ENCODE results near the gene VTI1A. TPM values are rescaled to one million over a fixed set of nuclear protein-coding genes. Genes with fewer than 3 reads are reported as not detected.

The VTI1A gene
- total RNA-seq, 6 donors from 2014 or later, result 29.5 to 247 (median 43.0) TPM

DNA sequence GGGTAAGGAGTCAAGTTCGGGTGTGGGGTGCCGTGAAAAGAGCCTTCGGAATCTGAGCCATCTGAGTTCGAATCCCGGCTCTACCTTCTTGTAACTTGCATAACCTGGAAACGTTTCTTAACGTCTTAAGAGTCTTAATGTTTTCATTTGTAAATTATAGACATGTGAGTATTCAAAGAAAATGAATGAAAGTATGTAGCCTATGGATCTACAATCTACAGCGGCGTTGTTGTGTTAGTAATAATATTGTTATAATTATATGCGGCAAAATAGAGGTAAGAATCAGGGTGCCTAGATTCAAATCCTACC, 559 bp downstream of the VTI1A start:
- H3K4me1 ChIP-seq, result peaks cover 19 to 29% (median 24%) of the 10 kb centered on the region in 4 donors
- DNase-seq (no peak), ATAC-seq (ENCODE audit: low FRiP score in 2 of 2) (no peak)
- H3K27ac ChIP-seq, result peak overlapping the region; percentile 91 to 96 (median 94)
- peaks cover 0 to 26% (median 2%) of the 10 kb centered on the region in 4 donors for H3K36me3 ChIP-seq
- H3K4me3 ChIP-seq, result peak overlapping the region; percentile 50 to 92 (median 75)
- TF ChIP-seq, protein P1, sequence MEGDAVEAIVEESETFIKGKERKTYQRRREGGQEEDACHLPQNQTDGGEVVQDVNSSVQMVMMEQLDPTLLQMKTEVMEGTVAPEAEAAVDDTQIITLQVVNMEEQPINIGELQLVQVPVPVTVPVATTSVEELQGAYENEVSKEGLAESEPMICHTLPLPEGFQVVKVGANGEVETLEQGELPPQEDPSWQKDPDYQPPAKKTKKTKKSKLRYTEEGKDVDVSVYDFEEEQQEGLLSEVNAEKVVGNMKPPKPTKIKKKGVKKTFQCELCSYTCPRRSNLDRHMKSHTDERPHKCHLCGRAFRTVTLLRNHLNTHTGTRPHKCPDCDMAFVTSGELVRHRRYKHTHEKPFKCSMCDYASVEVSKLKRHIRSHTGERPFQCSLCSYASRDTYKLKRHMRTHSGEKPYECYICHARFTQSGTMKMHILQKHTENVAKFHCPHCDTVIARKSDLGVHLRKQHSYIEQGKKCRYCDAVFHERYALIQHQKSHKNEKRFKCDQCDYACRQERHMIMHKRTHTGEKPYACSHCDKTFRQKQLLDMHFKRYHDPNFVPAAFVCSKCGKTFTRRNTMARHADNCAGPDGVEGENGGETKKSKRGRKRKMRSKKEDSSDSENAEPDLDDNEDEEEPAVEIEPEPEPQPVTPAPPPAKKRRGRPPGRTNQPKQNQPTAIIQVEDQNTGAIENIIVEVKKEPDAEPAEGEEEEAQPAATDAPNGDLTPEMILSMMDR (IDR thresholded peaks at IDR 0.05), result no peak
- TF ChIP-seq EP300 (IDR thresholded peaks at IDR 0.05), result no peak
- no peak for TF ChIP-seq POLR2AphosphoS5 (IDR thresholded peaks at IDR 0.05)
- TF ChIP-seq POLR2A (IDR thresholded peaks at IDR 0.05), result no peak
- 3 to 7% methylated on average over 10 of the region's 10 CpGs for WGBS, 2 donors
- H3K9me3 ChIP-seq, result no peaks in the 10 kb centered on the region
- no peaks in the 10 kb centered on the region for H3K27me3 ChIP-seq

DNA sequence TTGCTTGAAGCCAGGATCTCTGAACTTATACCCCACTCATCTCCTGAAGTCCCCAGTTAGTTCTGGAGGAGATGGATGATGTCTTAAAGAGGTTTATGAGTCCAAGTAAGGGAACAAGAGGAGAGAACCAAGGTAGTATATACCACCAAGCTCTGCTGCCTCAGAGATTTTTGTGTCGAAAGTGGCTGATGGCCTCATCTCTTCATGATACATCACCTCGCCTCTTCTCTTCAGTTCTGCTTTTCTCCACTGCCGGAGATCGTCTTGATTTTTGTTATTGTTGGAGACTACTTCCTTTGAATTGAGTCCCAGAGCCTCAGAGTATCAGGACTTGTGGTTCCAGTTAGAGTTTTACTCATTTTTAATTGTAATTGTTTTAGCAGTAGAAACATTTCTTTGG, 1.9 kb downstream of the VTI1A start:
- WGBS, 2 donors, result 74% methylated on average over 4 of the region's 4 CpGs
- Histone ChIP-seq H3K4me1 (peaks cover 19 to 29% (median 24%) of the 10 kb centered on the region in 4 donors), H3K4me3 (no peak overlapping the region), H3K27ac (no peak overlapping the region), H3K9me3 (no peaks in the 10 kb centered on the region), H3K36me3 (peaks cover 0 to 16% (median 1%) of the 10 kb centered on the region in 4 donors), H3K27me3 (no peaks in the 10 kb centered on the region)
- TF ChIP-seq, protein P1 (IDR thresholded peaks at IDR 0.05), result no peak
- no peak for TF ChIP-seq POLR2A (IDR thresholded peaks at IDR 0.05)
- TF ChIP-seq EP300 (IDR thresholded peaks at IDR 0.05), result no peak
- no peak for TF ChIP-seq POLR2AphosphoS5 (IDR thresholded peaks at IDR 0.05)
- no peak for DNase-seq
- no peak for ATAC-seq (ENCODE audit: low FRiP score in 2 of 2)

DNA sequence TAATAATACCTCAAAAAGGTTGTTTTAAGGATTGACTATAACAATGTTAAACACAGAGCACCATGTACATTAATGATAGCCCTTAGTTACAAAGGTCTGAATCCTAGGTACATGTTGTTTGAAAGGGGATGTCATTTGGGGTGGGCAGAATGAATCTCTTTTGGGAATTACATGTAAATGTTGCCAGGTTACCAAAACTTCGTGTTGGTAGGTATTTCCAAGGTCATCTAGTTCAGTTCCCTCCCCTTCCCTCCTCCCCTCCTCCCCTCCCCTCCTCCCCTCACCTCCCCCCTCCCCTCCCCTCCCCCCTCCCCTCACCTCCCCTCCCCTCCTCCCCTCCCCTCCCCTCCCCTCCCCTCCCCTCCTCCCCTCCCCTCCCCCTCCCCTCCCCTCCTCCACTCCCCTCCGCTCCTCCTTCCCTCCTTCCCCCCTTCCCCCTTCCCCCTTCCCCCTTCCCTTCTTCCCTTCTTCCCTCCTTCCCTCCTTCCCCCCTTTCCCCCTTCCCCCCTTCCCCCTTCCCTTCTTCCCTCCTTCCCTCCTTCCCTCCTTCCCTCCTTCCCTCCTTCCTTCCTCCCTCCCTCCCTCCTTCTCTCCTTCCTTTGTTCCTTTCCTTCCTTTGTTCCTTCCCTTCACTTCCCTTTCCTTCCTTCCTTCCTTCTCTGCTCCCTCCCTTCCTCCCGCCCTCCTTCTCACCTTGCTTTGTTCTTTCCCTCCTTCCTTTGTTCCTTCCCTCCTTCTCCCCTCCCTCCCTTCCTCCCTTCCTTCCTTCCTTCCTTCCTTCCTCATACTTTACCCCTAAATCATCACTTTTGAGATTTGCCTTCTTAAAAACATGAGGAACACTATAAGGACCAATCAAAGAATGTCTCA, 8.1 kb downstream of the VTI1A start:
- DNase-seq (no peak), ATAC-seq (ENCODE audit: low FRiP score in 2 of 2) (no peak)
- Histone ChIP-seq H3K27ac (no peak overlapping the region), H3K4me1 (no peaks in the 10 kb centered on the region), H3K27me3 (no peaks in the 10 kb centered on the region), H3K9me3 (no peaks in the 10 kb centered on the region), H3K36me3 (no peaks in the 10 kb centered on the region), H3K4me3 (no peak overlapping the region)
- WGBS, 2 donors, result 83% methylated on average over 2 of the region's 3 CpGs
- TF ChIP-seq POLR2AphosphoS5 (IDR thresholded peaks at IDR 0.05) (no peak), EP300 (IDR thresholded peaks at IDR 0.05) (no peak), POLR2A (IDR thresholded peaks at IDR 0.05) (no peak)
- TF ChIP-seq, protein P1 (IDR thresholded peaks at IDR 0.05), result no peak

DNA sequence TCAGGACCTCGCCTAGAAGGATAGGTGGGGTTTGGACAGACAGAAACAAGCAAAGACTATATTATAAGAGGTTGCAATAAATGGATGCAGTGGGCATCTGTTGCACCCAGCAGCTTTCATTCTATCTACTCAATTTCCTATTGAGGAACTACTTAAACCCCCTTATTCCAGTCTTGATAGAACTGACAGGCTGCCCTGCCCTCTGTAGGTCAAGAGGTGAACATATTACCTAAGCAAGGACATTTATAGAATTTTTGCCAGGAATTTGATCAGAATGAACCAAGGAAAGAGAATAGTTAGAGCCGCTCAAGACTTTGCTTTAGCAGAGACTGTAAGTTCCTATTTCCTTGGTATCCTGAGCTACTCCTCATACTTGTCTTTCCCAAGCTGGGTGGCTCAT, 9.5 kb downstream of the VTI1A start:
- H3K4me1 ChIP-seq, result no peaks in the 10 kb centered on the region
- H3K27ac ChIP-seq, result no peak overlapping the region
- DNase-seq (no peak), ATAC-seq (ENCODE audit: low FRiP score in 2 of 2) (no peak)
- H3K27me3 ChIP-seq, result no peaks in the 10 kb centered on the region
- peaks cover 0 to 11% (median 3%) of the 10 kb centered on the region in 4 donors for H3K36me3 ChIP-seq
- no peak overlapping the region for H3K4me3 ChIP-seq
- TF ChIP-seq, protein P1 (IDR thresholded peaks at IDR 0.05), result no peak
- TF ChIP-seq EP300 (IDR thresholded peaks at IDR 0.05), result no peak
- TF ChIP-seq POLR2A (IDR thresholded peaks at IDR 0.05), result no peak
- TF ChIP-seq POLR2AphosphoS5 (IDR thresholded peaks at IDR 0.05), result no peak
- WGBS, 2 donors, result 91 to 97% methylated on average over 2 of the region's 2 CpGs
- H3K9me3 ChIP-seq, result no peaks in the 10 kb centered on the region

DNA sequence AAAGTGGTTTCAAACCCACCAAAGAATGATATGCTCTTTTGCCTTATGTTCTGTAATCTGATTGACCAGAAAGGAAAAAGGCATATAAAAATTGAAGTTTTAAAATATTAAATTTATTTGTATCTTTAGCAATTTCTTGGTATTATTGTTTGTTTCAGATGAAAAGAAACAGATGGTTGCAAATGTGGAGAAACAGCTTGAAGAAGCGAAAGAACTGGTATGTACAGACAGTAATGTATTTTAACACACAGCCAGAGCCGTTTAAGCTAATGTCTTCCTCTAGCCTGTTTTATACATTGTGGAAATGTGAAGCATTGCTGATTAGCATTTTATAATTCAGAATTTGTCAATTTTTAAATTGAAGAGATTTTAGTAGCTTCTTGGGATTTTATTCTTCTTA, 13.4 kb downstream of the VTI1A start:
- Histone ChIP-seq H3K36me3 (peaks cover 1 to 32% (median 15%) of the 10 kb centered on the region in 4 donors), H3K27me3 (no peaks in the 10 kb centered on the region), H3K4me3 (no peak overlapping the region), H3K4me1 (no peaks in the 10 kb centered on the region), H3K9me3 (no peaks in the 10 kb centered on the region), H3K27ac (no peak overlapping the region)
- no peak for DNase-seq
- 88 to 95% methylated on average over 2 of the region's 2 CpGs for WGBS, 2 donors
- ATAC-seq (ENCODE audit: low FRiP score in 2 of 2), result no peak
- no peak for TF ChIP-seq POLR2A (IDR thresholded peaks at IDR 0.05)
- TF ChIP-seq, protein P1 (IDR thresholded peaks at IDR 0.05), result no peak
- TF ChIP-seq POLR2AphosphoS5 (IDR thresholded peaks at IDR 0.05), result no peak
- TF ChIP-seq EP300 (IDR thresholded peaks at IDR 0.05), result no peak

Data from upper lobe of left lung (tissue), 6 donors.